Activated CD8-positive, alpha-beta memory T cell treated with anti-CD3 and anti-CD28 coated beads, Interleukin-2, amount 50 U/mL, for 1 hour (primary cell): ENCODE measurements around the gene TELO2.

Experiments
- DNase-seq: peaks from one replicate; pipeline ENCODE4 v3.0.0-alpha.2; 2020; ENCODE audit errors: extremely low read depth

TELO2 gene

GRCh38 chr16:1492923-1493745 lies at the start of gene TELO2:
TSS of gene TELO2 (plus strand) at chr16:1493360. CDS start at chr16:1494282, 922 bp downstream.
- peak; percentile 52 for DNase-seq

- no peak for DNase-seq
Measured at GRCh38 chr16:1443403-1443973, 49.7 kb upstream of the TELO2 start.

DNA sequence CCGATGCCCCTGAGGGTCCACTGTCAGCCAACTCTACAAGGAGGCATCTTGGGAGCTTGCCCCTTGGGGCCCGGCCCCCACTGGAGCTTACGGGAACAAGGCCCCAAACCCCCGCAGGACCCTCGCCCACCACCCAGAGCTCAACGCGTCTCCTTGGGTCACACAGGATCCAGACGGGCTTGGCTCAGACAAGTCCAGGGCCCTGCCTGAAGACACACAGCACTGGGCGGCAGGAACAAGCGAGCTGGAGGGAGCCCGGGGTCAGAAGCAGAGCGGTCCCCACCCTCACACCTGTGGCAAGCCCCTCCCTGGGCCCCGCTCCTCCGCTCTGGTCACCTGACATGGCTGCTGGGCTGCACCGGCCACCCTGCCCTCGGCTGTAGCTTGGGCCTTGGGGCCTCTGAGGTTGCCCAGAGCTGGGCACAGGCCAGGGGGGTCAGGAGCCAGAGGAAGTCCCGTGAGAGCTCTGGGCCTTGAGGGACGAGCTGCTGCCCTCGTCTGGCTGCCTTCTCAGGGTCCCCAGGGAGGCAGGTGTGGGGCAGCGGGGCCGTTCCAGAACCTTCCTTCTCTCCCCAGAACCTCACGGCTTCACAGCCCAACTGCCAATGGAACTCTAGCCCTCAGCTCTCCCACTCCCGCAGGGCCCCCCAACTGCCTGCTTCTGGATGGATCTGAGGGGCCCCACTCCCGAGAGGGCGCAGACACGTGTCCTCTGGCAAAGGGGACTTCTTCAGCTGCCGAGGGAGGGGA lies 49.0 kb upstream of the TELO2 start, which contains the start of gene CCDC154:
CCDC154 (minus strand) TSS at position 577 of the 750 bp plus-strand sequence; CDS start at position 343, 234 bp downstream.
- no peak for DNase-seq

- DNase-seq = no peak
Measured at GRCh38 chr16:1444730-1445517, 48.2 kb upstream of the TELO2 start.

- DNase-seq = no peak
Measured at GRCh38 chr16:1445518-1446203, 47.5 kb upstream of the TELO2 start.

DNA sequence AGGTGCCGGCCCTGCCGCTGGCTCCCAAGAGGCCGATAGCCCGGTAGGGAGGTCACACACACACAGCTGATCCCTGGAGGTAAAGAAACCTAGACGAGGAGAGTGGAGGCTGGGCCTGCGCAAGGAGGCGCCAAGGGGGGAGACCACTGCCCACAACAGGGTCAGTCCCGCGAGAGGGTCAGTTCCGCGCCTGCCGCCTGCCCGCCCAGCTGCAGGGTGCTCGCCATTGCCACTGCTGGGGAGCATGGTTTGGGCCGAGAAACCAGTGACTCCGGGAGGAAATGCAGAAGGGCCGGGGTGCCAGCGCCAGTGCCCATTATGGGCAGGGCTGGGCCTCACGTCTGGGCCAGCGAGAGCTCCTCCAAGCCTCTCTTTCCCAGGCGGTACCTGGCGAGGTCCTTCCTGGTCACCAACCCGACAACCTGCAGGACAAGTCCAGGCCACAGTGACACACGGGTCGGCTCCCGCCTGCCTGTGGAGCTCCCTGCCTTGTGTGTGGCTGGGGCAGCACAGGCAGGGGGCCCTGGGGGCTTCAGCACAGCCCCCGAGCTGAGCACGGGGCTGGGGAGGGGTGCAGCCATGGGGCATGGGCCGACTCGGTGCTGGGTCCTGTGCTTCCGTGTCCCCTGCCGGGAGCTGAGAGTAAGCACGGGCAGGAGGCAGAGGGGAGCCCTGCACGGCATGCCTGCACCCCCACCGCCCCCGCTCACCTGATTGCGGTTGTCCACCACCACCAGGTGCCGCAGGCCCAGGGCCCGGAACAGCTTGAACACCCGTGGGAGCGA lies 46.7 kb upstream of the TELO2 start:
- DNase-seq = no peak

DNA sequence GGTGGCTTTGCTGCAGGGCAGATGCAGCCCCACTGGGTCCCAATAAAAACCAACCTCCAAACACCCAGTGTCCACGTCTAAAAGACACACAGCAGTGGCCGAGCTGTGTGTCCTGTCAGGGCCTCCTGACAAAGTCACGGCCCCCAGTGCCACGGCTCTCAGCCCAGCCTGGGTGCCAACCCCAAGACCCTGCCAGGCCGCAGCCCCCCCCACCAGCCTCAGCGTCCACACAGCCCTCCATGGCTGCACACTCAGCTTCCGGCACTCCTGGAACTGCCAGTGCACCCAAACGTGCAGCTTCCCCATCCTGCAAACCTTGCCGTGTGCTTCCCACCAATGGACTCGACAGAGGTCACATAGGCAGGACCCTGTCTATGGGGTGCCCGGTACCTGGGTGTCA lies 45.2 kb upstream of the TELO2 start:
- DNase-seq = no peak

GRCh38 chr16:1448536-1449116 lies 44.5 kb upstream of the TELO2 start:
- no peak for DNase-seq

- DNase-seq = no peak
Measured at GRCh38 chr16:1449201-1449788, 43.9 kb upstream of the TELO2 start.

- DNase-seq = no peak
Measured at GRCh38 chr16:1450218-1450617, 42.9 kb upstream of the TELO2 start.

DNA sequence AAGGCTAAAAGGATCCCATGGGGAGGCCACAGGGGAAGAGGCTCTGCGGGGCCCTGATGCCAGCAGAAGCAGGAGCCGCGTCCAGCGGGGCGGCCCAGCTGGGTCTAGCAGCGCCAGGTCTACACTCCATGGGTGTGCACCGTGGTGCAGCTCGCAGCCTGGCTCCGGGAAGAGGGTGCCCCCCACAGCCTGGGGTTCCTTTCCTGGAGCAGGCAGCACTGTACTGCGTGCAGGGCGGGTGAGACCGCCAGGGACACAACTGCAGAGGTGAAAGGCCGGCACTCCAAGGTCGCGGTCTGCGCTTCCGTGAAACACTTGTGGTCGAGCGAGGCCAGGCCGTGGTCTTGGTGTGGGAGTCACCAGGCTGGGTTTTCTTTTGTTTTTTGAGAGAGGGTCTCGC lies 42.3 kb upstream of the TELO2 start:
- DNase-seq = no peak

GRCh38 chr16:1451702-1452392 lies 41.3 kb upstream of the TELO2 start:
- DNase-seq = no peak

GRCh38 chr16:1452530-1452929 lies 40.6 kb upstream of the TELO2 start:
- DNase-seq = no peak

DNA sequence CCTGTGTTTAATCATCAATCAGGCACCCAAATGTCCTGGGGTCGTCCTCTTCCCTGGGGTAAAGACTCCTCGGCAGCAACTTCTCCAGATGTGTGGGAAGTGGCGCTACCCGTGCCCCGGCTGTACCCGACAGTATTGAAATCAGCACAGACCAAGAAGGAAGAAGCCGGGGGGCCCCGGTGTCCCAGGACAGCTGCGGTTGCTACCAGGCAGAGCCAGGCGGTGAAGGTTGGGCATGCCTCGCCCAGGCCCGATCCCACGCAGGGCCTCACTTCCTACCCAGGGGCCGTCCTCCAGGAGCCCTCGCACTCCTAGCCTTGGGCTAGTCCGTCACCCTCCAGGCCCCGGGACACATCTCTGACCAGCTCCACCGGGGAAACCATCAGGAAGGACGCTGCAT lies 39.8 kb upstream of the TELO2 start:
- DNase-seq = no peak

GRCh38 chr16:1454561-1454960 lies 38.6 kb upstream of the TELO2 start:
- DNase-seq = no peak

DNA sequence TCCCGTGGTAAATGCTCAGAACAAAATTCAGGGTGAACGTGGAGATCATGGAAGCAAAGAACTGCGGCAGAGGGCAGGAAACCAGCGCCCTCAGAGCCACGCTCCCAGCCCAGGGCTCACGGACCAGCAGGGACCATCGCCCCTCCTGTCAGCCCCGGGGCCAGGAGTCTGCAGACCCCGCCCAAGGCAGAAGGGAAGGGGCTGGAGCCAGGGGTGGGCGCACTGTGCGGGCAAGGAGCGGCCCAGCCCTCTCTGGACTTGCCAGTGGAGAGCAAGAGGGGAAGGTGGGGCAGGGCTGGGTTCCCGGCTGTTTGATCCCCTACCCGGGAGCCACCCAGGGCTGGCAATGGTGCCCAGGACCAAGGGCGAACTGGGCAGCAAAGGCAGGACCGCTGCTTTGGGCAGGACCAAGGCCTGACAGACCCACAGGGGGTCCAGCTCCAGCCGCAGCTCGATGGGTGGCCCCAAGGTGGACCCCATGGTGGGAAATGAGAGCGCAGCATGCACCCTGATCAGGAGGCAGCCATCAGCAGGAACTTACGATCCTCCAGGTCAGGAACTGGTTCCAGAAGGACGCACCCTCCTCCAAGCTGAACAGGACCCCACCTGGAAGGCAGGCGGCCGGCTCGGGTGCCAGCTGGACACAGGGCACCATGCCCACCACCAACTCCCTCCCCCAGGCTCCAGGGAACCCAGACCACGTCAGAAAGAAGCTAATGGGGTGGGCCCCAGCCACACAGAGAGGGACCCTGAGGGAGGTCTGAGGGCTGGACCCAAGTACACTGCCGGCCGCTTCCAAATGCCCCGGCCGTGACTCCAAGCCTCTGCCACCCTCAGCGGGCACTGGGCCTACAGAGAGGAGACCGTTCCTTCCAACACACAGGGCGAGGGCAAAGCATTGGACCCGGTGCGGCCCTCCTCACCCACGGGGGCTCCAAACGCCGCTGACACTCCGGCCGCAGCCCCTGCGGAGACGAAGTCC lies 37.7 kb upstream of the TELO2 start:
- DNase-seq = no peak

- DNase-seq = no peak
Measured at GRCh38 chr16:1456951-1457350, 36.2 kb upstream of the TELO2 start.
